GM21529 (cell line): ENCODE data around the gene YRDC.
"Not testable (repeated sequence)": the region's sequence is repeated elsewhere in the genome, so short reads cannot be mapped to it uniquely, and the experiment has no call there.

Experiments
- ATAC-seq: cut with Tn5 transposase; IDR thresholded peaks from one replicate; pipeline ENCODE4 v1.9.1; 2021; ENCODE audit not compliant: unreplicated experiment

Gene YRDC

DNA sequence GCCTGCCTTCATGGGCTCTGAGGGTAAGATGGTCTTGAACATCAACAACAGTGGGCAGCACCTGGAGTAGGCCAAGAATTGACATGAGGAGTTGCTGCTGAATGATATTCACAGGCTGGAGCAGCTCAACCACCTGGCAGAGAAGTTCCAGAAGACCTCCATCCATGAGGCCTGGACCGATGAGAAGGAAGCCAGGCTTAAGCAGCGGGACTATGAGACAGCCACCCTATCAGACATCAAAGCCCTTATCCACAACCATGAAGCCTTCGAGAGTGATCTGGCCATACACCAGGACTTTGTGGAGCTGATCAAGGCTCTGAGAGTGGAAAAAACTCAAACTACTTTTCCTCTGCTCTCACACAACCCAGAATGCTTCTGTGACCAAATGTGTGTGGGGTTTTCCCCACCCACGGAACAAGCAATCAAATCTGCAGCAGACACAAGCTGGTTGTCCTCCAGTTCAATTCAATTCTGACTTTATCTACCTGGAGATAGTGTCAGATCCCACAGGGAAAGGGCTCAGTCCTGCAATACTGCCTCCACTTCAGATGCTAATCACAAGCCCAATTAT lies 31.0 kb downstream of the YRDC start:
- no peak for ATAC-seq

DNA sequence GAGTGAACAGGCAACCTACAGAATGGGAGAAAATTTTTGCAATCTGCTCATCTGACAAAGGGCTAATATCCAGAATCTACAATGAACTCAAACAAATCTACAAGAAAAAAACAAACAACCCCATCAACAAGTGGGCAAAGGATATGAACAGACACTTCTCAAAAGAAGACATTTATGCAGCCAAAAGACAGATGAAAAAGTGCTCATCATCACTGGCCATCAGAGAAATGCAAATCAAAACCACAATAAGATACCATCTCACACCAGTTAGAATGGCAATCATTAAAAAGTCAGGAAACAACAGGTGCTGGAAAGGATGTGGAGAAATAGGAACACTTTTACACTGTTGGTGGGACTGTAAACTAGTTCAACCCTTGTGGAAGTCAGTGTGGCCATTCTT lies 36.6 kb downstream of the YRDC start:
- not testable (repeated sequence) for ATAC-seq

DNA sequence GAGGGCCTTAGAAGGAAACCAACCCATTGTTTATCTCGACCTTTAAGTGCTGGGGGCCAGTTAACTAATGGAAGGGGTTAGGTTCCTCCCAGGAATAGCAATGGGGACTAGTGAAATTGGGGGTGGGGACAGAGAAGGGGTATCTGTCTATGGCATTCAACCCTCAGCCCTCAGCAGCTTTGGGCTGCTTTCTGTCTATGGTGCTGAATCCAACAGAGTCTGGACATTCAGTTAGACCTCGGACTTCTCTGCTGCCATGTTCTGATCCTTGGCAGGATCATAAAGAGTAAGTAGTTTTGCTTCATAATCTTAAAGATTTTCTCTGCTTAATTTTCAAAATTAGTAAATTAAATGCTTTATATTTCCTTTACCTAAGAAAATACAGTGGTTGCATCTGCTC lies 40.5 kb downstream of the YRDC start:
- no peak for ATAC-seq

GRCh38 chr1:37765916-37766664 lies 41.9 kb downstream of the YRDC start:
- no peak for ATAC-seq

DNA sequence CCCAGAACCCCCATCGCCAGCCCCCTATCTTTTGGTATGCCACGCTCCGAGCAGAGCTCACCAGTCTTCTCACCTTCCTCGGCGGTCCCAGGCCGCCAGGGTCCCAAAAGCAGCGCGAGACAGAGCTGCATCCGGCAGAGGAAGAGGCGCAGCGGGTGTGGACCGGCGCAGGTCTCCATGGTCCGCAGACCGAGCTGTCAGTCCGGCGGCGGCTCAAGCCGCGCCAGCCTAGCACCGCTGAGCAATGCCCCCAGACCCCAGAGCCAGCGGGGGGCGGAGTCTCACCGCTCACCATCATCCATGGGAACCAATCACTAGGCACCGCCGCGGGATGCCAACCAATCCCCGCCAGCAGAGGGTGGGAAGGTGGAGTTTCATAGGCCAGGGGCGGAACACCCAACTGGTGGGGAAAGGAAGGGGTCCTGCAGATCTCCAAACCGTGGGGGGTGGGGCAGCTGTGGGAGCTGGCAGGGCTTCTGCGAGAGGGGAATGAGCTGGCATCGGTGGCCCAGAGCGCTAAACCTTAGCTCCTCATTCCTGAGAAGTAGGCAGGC lies 43.0 kb downstream of the YRDC start, which contains the start of gene EPHA10:
EPHA10 (minus strand) TSS at position 233 of the 554 bp plus-strand sequence; CDS start at position 179, 54 bp downstream.
- ATAC-seq = no peak

DNA sequence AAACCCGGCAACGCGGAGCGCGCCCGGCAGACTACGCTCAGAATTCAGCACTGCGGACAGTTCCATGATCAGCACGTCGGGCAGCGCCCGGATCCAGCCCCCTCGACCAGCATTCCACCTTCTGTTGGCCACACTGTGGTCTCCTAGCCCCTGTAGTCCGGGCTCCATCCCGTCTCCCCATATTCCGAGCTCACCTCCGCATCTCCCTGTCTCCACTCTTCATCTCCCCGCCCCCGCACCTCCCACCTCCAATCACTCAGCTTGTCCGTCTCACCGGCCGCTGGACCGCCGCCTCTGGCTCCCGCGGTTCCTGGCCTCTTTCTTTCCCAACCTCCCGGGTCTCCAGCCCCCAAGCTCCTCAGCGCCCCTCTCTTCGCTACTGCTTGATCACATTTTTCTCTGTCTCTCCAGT lies 43.6 kb downstream of the YRDC start:
- ATAC-seq = no peak

DNA sequence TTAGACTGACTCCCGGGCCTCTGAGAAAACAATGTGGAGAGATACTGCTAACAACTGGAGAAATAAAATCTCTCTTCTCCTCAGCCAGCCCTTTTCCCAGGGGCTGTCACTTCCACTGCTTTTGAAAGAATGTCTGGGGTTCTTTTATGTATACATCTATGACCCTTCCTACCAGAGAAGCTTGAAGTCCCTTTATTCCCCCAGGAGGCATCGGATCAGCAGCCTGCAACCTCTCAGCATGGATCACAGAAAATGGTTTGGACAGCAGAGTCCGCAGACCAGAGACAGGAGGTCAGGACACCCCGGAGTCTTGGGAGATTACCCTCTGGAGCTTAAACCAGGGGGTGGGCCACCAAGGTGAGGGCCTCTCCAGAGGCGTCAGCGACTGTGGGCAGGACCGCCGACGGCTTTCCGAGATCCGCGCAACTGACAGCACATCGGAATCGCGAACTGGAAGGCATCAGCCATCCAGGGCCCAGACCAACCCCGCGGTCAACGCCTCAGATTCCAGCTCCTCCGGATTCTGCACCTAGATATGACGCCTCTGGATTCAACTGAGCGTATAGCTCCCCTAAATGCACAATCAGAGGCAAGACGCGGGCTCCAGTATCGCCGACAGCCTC lies 44.1 kb downstream of the YRDC start:
- ATAC-seq = no peak

- ATAC-seq = no peak
These were observed 45.5 kb downstream of the YRDC start for GRCh38 chr1:37762516-37762915.

- ATAC-seq = no peak
These were observed 46.5 kb downstream of the YRDC start for GRCh38 chr1:37761416-37762095.

DNA sequence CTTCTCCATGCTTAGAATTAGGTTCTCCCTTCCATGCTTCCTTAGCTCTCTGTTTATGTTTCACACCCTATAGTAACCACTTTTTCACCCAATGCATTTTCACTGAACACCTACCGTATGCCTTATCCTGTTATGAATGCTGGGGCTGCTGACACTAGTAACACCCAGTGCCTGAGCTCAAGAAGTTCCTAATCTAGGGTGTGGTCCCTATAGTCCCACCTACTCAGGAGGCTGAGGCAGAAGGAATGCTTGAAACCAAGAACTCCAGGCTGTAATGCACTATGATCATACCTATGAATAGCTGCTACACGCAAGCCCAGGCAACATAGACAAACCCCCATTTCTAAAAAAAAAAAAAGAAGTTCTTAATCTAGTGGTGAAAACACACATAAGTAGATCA lies 48.6 kb downstream of the YRDC start:
- no peak for ATAC-seq

DNA sequence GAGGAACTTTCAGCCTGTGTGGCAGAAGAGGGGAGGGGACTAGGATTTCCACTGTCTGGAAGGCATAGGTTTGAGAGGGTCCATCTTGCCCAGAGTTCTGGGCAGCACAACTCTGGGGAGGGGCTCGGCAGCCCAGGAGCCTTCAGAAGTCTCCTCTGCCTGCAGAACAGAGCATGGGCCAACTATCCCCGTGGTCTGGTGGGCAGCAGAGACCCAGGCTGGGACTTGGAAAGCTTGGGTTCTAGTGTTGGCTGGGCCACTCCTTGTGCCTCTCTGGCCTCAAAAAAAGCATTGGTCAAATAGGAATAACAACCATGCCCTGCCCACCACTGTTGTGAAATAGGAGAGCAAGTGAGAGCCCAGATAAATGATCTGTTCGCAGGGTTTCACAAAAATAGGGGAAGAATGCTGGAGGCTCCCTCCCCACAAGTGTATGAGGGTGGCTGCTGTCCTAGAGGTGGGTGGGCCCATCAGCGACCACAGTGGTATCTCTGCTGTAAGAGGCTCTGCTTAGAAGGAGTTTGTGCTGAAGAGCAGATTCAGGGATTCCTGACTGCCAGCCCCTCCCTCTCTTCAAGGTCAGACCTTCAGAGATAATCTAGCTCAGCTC lies 52.0 kb downstream of the YRDC start:
- no peak for ATAC-seq

DNA sequence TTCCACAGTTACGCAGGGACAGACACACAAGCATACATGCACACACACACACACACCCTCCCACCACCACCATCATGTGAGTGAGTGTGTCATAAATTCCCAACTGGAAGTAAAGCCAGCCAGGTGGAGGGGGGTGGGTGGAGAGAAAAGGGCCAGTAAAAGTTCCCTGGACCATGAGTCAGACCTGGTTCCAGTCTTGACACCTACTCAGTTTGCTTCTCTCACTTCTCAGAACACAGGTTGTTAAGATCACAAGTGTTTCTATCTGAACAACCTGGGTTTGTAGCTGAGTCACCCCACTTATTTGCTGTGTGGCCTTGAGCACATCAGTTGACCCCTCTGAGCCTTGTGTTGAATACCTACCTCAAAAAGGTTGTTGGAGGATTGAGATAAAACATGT lies 52.7 kb downstream of the YRDC start:
- no peak for ATAC-seq

DNA sequence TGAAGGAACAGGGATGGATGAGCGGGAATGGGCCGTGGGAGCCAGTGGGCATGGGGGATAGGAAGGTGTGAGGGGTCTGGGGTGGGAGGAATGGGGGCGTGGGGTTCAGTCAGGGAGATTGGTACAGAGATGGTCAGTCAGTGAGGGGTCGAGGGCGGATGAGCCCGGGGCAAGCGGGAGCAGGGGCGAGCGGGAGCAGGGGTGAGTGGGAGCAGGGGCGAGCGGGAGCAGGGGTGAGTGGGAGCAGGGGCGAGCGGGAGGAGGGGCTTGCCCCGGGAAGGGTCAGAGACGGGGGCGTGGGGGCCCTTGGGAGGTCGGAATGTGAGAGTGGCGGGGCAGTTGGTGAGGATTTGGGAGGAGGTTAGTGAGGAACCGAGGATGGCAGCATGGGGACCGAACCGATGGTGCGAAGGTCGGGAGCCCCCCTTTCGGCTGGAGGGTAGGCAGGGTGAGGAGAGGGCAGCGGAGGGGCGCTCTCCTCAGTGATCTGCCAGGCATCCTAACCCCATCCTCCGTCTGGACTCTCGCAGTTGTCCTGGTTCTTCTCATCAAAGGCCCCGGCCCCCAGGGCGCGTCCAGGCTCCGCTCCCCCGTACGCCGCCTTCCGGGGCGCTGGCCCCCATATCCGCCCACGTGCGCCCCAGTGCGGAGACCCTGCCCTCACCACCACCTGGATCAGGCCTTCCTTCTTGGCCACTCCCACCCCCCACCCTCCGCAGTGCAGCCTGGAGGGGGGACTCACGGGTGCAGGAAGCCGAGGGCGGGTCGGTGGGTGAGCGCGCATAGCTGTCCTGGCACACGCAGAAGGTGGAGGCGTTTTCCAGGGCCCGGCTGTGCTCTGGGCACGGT lies 54.3 kb downstream of the YRDC start:
- no peak for ATAC-seq
